H1 (cell line): ENCODE results near the gene MED10. TPM values are rescaled to one million over a fixed set of nuclear protein-coding genes. Genes with fewer than 3 reads are reported as not detected.

ENCODE experiments used
- CTCF ChIA-PET: fragments of 300-600 bp; sonication (Branson Sonifier 250); formaldehyde crosslinking; loops from one replicate; lab custom pipeline; 2021; ENCODE audit not compliant: partially characterized antibody; lab: Charles Lee
- POLR2A ChIA-PET: fragments of 300-600 bp; sonication (Branson Sonifier 250); formaldehyde crosslinking; loops from one replicate; lab custom pipeline; 2021; ENCODE audit warnings: inconsistent platforms; ENCODE audit not compliant: partially characterized antibody; lab: Charles Lee
- DNase-seq, 2 experiments: peaks; one replicate each; pipeline versions ENCODE4 v3.0.0 to v3.0.0-alpha.2; 2010 to 2022; ENCODE audit warnings: low spot score in 2 of 2, low read depth in 1 of 2, mixed read lengths in 1 of 2
- FAIRE-seq: peaks from 2 replicates; lab custom pipeline; 2011; peaks lifted over from hg19 to GRCh38; lab: Jason Lieb, UNC
- H2AFZ ChIP-seq: 2 replicates; pipeline ENCODE4 v1.8.1; 2012; ENCODE audit warnings: low read length, inconsistent platforms
- H2AK5ac ChIP-seq: 2 replicates; pipeline ENCODE4 v1.6.1; 2013; ENCODE audit warnings: low read depth, low read length
- H2BK120ac ChIP-seq: replicated peaks from 2 replicates; pipeline ENCODE3; 2013; ENCODE audit warnings: low read depth, low read length, inconsistent platforms
- H2BK12ac ChIP-seq: 2 replicates; pipeline ENCODE4 v1.6.1; 2013; ENCODE audit warnings: low read depth, low read length
- H2BK15ac ChIP-seq: 2 replicates; pipeline ENCODE4 v1.6.1; 2013; ENCODE audit warnings: low read length
- H2BK20ac ChIP-seq: 2 replicates; pipeline ENCODE4 v1.6.1; 2013; ENCODE audit warnings: low read length
- H2BK5ac ChIP-seq: 2 replicates; pipeline ENCODE4 v1.6.1; 2013; ENCODE audit warnings: low read depth, low read length
- H3K14ac ChIP-seq: 2 replicates; pipeline ENCODE4 v1.6.1; 2013; ENCODE audit warnings: inconsistent platforms; ENCODE audit not compliant: insufficient read length
- H3K18ac ChIP-seq: 2 replicates; pipeline ENCODE4 v1.6.1; 2013; ENCODE audit warnings: low read length; ENCODE audit errors: extremely low read depth
- H3K23ac ChIP-seq: 2 replicates; pipeline ENCODE4 v1.6.1; 2013; ENCODE audit warnings: inconsistent platforms; ENCODE audit not compliant: insufficient read length
- H3K23me2 ChIP-seq: 2 replicates; pipeline ENCODE4 v1.6.1; 2013; ENCODE audit warnings: low read depth, low read length
- H3K27ac ChIP-seq: 2 replicates; pipeline ENCODE4 v1.6.1; 2011; ENCODE audit warnings: low read depth, low read length, inconsistent platforms
- H3K27me3 ChIP-seq, 4 experiments: replicated peaks in 1 of 4; 1 replicate in 1 of 4; 2 replicates in 3 of 4; pipeline versions ENCODE4 v1.6.1 to v1.8.1; 2011 to 2013; ENCODE audit warnings: low read length in 3 of 4, mild to moderate bottlenecking in 3 of 4, inconsistent platforms in 2 of 4, mixed read lengths in 2 of 4, moderate library complexity in 1 of 4; ENCODE audit not compliant: control insufficient read depth in 3 of 4, insufficient read depth in 3 of 4; ENCODE audit errors: extremely low read depth in 1 of 4
- H3K36me3 ChIP-seq, 4 experiments: 2 replicates each; pipeline versions ENCODE4 v1.6.1 to v1.8.1; 2011 to 2013; ENCODE audit warnings: mild to moderate bottlenecking in 4 of 4, low read length in 3 of 4, moderate library complexity in 2 of 4, control low read depth in 1 of 4, inconsistent platforms in 1 of 4; ENCODE audit not compliant: insufficient read depth in 4 of 4, control insufficient read depth in 2 of 4
- H3K4ac ChIP-seq: replicated peaks from 2 replicates; pipeline ENCODE3; 2013; ENCODE audit warnings: low read length, low read depth, mixed read lengths, inconsistent platforms; ENCODE audit not compliant: insufficient read length
- H3K4me1 ChIP-seq, 4 experiments: replicated peaks in 1 of 4; 1 replicate in 1 of 4; 2 replicates in 3 of 4; pipeline versions ENCODE4 v1.6.1 to v1.8.1; 2011 to 2013; ENCODE audit warnings: low read length in 3 of 4, inconsistent platforms in 2 of 4, mixed read lengths in 1 of 4; ENCODE audit not compliant: insufficient read depth in 4 of 4, control insufficient read depth in 3 of 4
- H3K4me2 ChIP-seq, 2 experiments: 2 replicates each; pipeline versions ENCODE4 v1.6.1 to v1.8.1; 2011 to 2013; ENCODE audit warnings: low read depth in 2 of 2, low read length in 2 of 2, control low read depth in 1 of 2, inconsistent platforms in 1 of 2, mild to moderate bottlenecking in 1 of 2; ENCODE audit not compliant: insufficient read depth in 1 of 2
- H3K4me3 ChIP-seq, 4 experiments: fragments of 200-600, 300-600 bp in 1 of 4; sonication (generic), shearing (Covaris generic), sonication (Bioruptor Twin) in 1 of 4; 2 replicates each; pipeline versions ENCODE4 v1.5.1 to v1.8.1; 2011 to 2016; ENCODE audit warnings: low read length in 4 of 4, low read depth in 3 of 4, control low read depth in 2 of 4, inconsistent platforms in 2 of 4, mild to moderate bottlenecking in 2 of 4, mixed read lengths in 1 of 4, moderate library complexity in 1 of 4; ENCODE audit not compliant: insufficient read depth in 2 of 4; ENCODE audit errors: extremely low read depth in 1 of 4
- H3K56ac ChIP-seq: replicated peaks from 2 replicates; pipeline ENCODE3; 2013; ENCODE audit warnings: low read depth, mild to moderate bottlenecking, mixed read lengths, low read length, inconsistent platforms; ENCODE audit not compliant: insufficient read length
- H3K79me1 ChIP-seq: 2 replicates; pipeline ENCODE4 v1.6.1; 2013; ENCODE audit warnings: low read depth, low read length, control low read depth
- H3K79me2 ChIP-seq, 2 experiments: 2 replicates each; pipeline versions ENCODE4 v1.6.1 to v1.8.1; 2012 to 2013; ENCODE audit warnings: low read length in 2 of 2, mild to moderate bottlenecking in 2 of 2, inconsistent platforms in 1 of 2; ENCODE audit not compliant: insufficient read depth in 2 of 2, control insufficient read depth in 1 of 2
- H3K9ac ChIP-seq, 4 experiments: replicated peaks in 1 of 4; 1 replicate in 1 of 4; 2 replicates in 3 of 4; pipeline versions ENCODE4 v1.6.1 to v1.8.1; 2011 to 2013; ENCODE audit warnings: low read depth in 3 of 4, low read length in 3 of 4, control low read depth in 2 of 4, mild to moderate bottlenecking in 2 of 4, moderate library complexity in 2 of 4, inconsistent platforms in 1 of 4; ENCODE audit errors: extremely low read depth in 1 of 4
- H3K9me3 ChIP-seq, 2 experiments: 2 replicates each; pipeline versions ENCODE4 v1.6.1 to v1.8.1; 2012 to 2013; ENCODE audit warnings: mild to moderate bottlenecking in 2 of 2, moderate library complexity in 2 of 2, control low read depth in 1 of 2, inconsistent platforms in 1 of 2, low read depth in 1 of 2, low read length in 1 of 2, mixed read lengths in 1 of 2; ENCODE audit not compliant: insufficient read depth in 2 of 2
- H4K20me1 ChIP-seq, 2 experiments: replicated peaks in 1 of 2; 2 replicates each; pipeline versions ENCODE3 to v1.8.1; 2011 to 2013; ENCODE audit warnings: inconsistent platforms in 2 of 2, low read length in 2 of 2, mild to moderate bottlenecking in 1 of 2; ENCODE audit not compliant: insufficient read depth in 2 of 2, control insufficient read depth in 1 of 2
- H4K5ac ChIP-seq: 2 replicates; pipeline ENCODE4 v1.6.1; 2013; ENCODE audit warnings: low read length, low read depth, mixed read lengths, inconsistent platforms; ENCODE audit not compliant: insufficient read length
- H4K8ac ChIP-seq: 2 replicates; pipeline ENCODE4 v1.8.0; 2013; ENCODE audit warnings: mild to moderate bottlenecking, moderate library complexity, low read length, inconsistent platforms; ENCODE audit not compliant: insufficient read depth; ENCODE audit errors: extremely low read depth
- H4K91ac ChIP-seq: replicated peaks from 2 replicates; pipeline ENCODE3; 2013; ENCODE audit warnings: low read length, mixed read lengths, inconsistent platforms; ENCODE audit not compliant: insufficient read length
- CBX5 ChIP-seq: fragments of 300-800, 300-1000 bp; sonication (generic); IDR thresholded peaks from 2 replicates; pipeline ENCODE4 v1.7.1; 2016; ENCODE audit warnings: antibody characterized with exemption, low read length, low read depth
- EP300 ChIP-seq, 2 experiments: IDR thresholded peaks; 1 replicate in 1 of 2; 2 replicates in 1 of 2; pipeline ENCODE4 v1.6.1; 2011 to 2012; ENCODE audit warnings: low read depth in 2 of 2, low read length in 2 of 2, mild to moderate bottlenecking in 2 of 2, borderline replicate concordance in 1 of 2, inconsistent platforms in 1 of 2, moderate library complexity in 1 of 2
- GABPA ChIP-seq: IDR thresholded peaks from 2 replicates; pipeline ENCODE4 v1.6.1; 2011; ENCODE audit warnings: mild to moderate bottlenecking, low read length, moderate library complexity, borderline replicate concordance; ENCODE audit not compliant: insufficient read depth
- JUND ChIP-seq: IDR thresholded peaks from 2 replicates; pipeline ENCODE4 v1.6.1; 2011; ENCODE audit warnings: mild to moderate bottlenecking, improper control_type of control experiment, low read length
- KDM4A ChIP-seq: IDR thresholded peaks from one replicate; pipeline ENCODE4 v1.7.1; 2012; ENCODE audit warnings: low read depth, mild to moderate bottlenecking, moderate library complexity, low read length, inconsistent platforms; ENCODE audit not compliant: severe bottlenecking
- NANOG ChIP-seq: IDR thresholded peaks from 2 replicates; pipeline ENCODE4 v1.6.1; 2011; ENCODE audit warnings: low read length, low read depth, mild to moderate bottlenecking, inconsistent platforms; ENCODE audit not compliant: insufficient read depth, poor library complexity, severe bottlenecking
- POLR2AphosphoS5 ChIP-seq: IDR thresholded peaks from 2 replicates; pipeline ENCODE4 v1.6.1; 2011; ENCODE audit warnings: low read depth, low read length
- RAD21 ChIP-seq, 2 experiments: IDR thresholded peaks in 1 of 2; conservative IDR thresholded peaks in 1 of 2; 2 replicates each; pipeline ENCODE4 v1.6.1; 2011; ENCODE audit warnings: low read depth in 2 of 2, low read length in 2 of 2, improper control_type of control experiment in 1 of 2, inconsistent platforms in 1 of 2, mild to moderate bottlenecking in 1 of 2, moderate library complexity in 1 of 2
- RXRA ChIP-seq: IDR thresholded peaks from 2 replicates; pipeline ENCODE4 v1.6.1; 2011; ENCODE audit warnings: low read depth, mild to moderate bottlenecking, low read length, moderate library complexity; ENCODE audit not compliant: insufficient read depth
- SAP30 ChIP-seq: fragments of 300-600 bp; sonication (generic); IDR thresholded peaks from 2 replicates; pipeline ENCODE4 v1.7.1; 2012; ENCODE audit warnings: low read length, moderate library complexity, mild to moderate bottlenecking, inconsistent platforms; ENCODE audit not compliant: insufficient read depth, insufficient replicate concordance
- SIX5 ChIP-seq: IDR thresholded peaks from 2 replicates; pipeline ENCODE4 v1.6.1; 2011; ENCODE audit warnings: mild to moderate bottlenecking, low read depth, low read length
- SP4 ChIP-seq: IDR thresholded peaks from 2 replicates; pipeline ENCODE4 v1.6.1; 2012; ENCODE audit warnings: low read length, inconsistent platforms
- TAF1 ChIP-seq: IDR thresholded peaks from 2 replicates; pipeline ENCODE4 v1.6.1; 2011; ENCODE audit warnings: mild to moderate bottlenecking, low read depth, low read length
- WGBS, 2 experiments: shearing (Covaris generic) in 1 of 2; methylation state at CpG; one replicate each; pipeline versions ENCODE4 v1.1.6 to v1.1.7; 2013 to 2015; ENCODE audit warnings: low lambda C conversion rate in 2 of 2, mixed read lengths in 2 of 2, inconsistent platforms in 1 of 2, low coverage in 1 of 2, missing lambda C conversion rate in 1 of 2; ENCODE audit not compliant: insufficient replicate concordance in 2 of 2, insufficient coverage in 1 of 2, insufficient read length in 1 of 2; ENCODE audit errors: extremely low coverage in 1 of 2, missing lambda C conversion rate in 1 of 2; 5-methylcytosine and 5-hydroxymethylcytosine counted together
- polyA plus RNA-seq, 7 experiments: library from polyadenylated mRNA; depleted of rRNA in 3 of 7; stranded (reverse) in 5 of 7; unstranded in 2 of 7; fragments of >200 nt in 5 of 7; fragments of 200-250 nt in 2 of 7; gene quantifications; 1 replicate in 5 of 7; 2 replicates in 1 of 7; 4 replicates in 1 of 7; pipeline versions ENCODE4 v1.2.1 to v1.2.3, GENCODE V29; 2011 to 2013; ENCODE audit warnings: missing spikeins in 2 of 7, mixed read lengths in 2 of 7
- total RNA-seq: library from RNA; stranded (reverse); fragmentation: NEBNext Ultra II Directional; extraction: Animal tissue kit (Norgen Biotek cat#: 25700); gene quantifications from 2 replicates; pipeline ENCODE4 v1.2.1, GENCODE V29; 2021

MED10 gene
- total and polyA plus RNA-seq, 2 of the 8 experiments (the other 6 are each of a cell fraction or from before 2014, with no cell fraction given) = 20.1 to 23.2 TPM

DNA sequence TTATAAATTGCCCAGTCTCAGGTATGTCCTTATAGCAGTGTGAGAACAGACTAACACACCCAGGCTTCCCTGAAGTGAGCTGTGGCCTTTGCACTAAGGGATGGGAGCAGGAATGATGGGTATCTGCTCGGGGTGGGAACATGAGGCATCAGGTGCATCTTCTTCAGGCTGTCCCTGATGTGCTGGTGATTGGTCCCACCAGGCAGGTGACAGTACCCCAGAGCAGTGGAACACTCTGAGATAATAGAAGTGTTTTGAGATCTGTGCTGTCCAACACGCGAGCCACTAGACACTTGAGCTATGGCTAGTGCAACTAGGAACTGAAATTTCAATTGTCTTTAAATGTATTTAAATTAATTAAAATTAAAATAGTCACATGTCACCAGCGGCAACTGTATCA is 12.8 kb upstream of the MED10 start:
- Histone ChIP-seq H4K20me1 (no peaks in the 10 kb centered on the region), H3K23me2 (no peaks in the 10 kb centered on the region), H3K56ac (no peak overlapping the region), H4K91ac (no peak overlapping the region), H2AK5ac (no peak overlapping the region), H2BK15ac (no peak overlapping the region), H2AFZ (no peak overlapping the region), H3K4me1 (no peaks in the 10 kb centered on the region), H2BK5ac (no peak overlapping the region), H3K4me2 (no peak overlapping the region), H3K4ac (no peak overlapping the region), H4K5ac (no peak overlapping the region), H3K9ac (no peak overlapping the region), H3K79me2 (no peaks in the 10 kb centered on the region), H3K27ac (no peak overlapping the region), H3K9me3 (no peaks in the 10 kb centered on the region), H2BK12ac (no peak overlapping the region), H3K14ac (no peak overlapping the region), H2BK20ac (no peak overlapping the region), H4K8ac (no peak overlapping the region), H3K4me3 (no peak overlapping the region), H2BK120ac (no peak overlapping the region), H3K27me3 (no peaks in the 10 kb centered on the region), H3K36me3 (no peaks in the 10 kb centered on the region), H3K23ac (no peak overlapping the region), H3K18ac (no peak overlapping the region), H3K79me1 (no peaks in the 10 kb centered on the region)
- no peak for DNase-seq
- WGBS, 2 experiments = 84% methylated on average over 4 of the region's 4 CpGs; no CpG with 5 or more reads in 1 of the 2 experiments
- POLR2A ChIA-PET = no interaction called here
- CTCF ChIA-PET = no interaction called here
- no peak for FAIRE-seq
- TF ChIP-seq GABPA (no peak), CBX5 (no peak), RXRA (no peak), SP4 (no peak), SIX5 (no peak), SAP30 (no peak), TAF1 (no peak), JUND (no peak), POLR2AphosphoS5 (no peak), KDM4A (no peak), RAD21 (IDR thresholded peaks at IDR 0.05 in 1 of 2, conservative IDR thresholded peaks at IDR 0.05 in 1 of 2; ENCODE audit: low read depth in 2 of 2, low read length in 2 of 2) (no peak), NANOG (no peak), EP300 (IDR thresholded peaks at IDR 0.05; ENCODE audit: borderline replicate concordance in 1 of 2, low read depth in 2 of 2, low read length in 2 of 2) (no peak)
